Transverse colon (tissue), 4 donors: ENCODE results near the gene NSMF.

Experiments
- EP300 ChIP-seq: sonication (generic); formaldehyde crosslinking; IDR thresholded peaks from one replicate; pipeline ENCODE4 v1.6.1; 2017; ENCODE audit warnings: antibody characterized with exemption, low read depth
- POLR2AphosphoS5 ChIP-seq, 3 donors: sonication (generic); formaldehyde crosslinking; IDR thresholded peaks; one replicate each; pipeline ENCODE4 v1.6.1; 2016; ENCODE audit warnings: antibody characterized with exemption in 3 of 3
- TF ChIP-seq, protein P1 (sequence below), 5 experiments: fragments of 200-600 bp in 3 of 5; fragments of 450-650 bp in 2 of 5; sonication (generic) in 3 of 5; IDR thresholded peaks; 1 replicate in 2 of 5; 2 replicates in 3 of 5; pipeline ENCODE4 v1.5.1; 2016 to 2017; ENCODE audit warnings: antibody characterized with exemption in 5 of 5, inconsistent platforms in 3 of 5, mild to moderate bottlenecking in 2 of 5, moderate library complexity in 1 of 5

- TF ChIP-seq, protein P1, sequence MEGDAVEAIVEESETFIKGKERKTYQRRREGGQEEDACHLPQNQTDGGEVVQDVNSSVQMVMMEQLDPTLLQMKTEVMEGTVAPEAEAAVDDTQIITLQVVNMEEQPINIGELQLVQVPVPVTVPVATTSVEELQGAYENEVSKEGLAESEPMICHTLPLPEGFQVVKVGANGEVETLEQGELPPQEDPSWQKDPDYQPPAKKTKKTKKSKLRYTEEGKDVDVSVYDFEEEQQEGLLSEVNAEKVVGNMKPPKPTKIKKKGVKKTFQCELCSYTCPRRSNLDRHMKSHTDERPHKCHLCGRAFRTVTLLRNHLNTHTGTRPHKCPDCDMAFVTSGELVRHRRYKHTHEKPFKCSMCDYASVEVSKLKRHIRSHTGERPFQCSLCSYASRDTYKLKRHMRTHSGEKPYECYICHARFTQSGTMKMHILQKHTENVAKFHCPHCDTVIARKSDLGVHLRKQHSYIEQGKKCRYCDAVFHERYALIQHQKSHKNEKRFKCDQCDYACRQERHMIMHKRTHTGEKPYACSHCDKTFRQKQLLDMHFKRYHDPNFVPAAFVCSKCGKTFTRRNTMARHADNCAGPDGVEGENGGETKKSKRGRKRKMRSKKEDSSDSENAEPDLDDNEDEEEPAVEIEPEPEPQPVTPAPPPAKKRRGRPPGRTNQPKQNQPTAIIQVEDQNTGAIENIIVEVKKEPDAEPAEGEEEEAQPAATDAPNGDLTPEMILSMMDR (IDR thresholded peaks at IDR 0.05), result no peak
- TF ChIP-seq POLR2AphosphoS5 (IDR thresholded peaks at IDR 0.05), result no peak
- TF ChIP-seq EP300, result no peak
Observed at GRCh38 chr9:137467896-137468295, 8.8 kb upstream of the NSMF start.
